GM18907 (cell line): ENCODE results near the gene MRPL16.

Experiments
- ATAC-seq: cut with Tn5 transposase; IDR thresholded peaks from one replicate; pipeline ENCODE4 v1.9.1; 2021; ENCODE audit warnings: mild to moderate bottlenecking, moderate library complexity; ENCODE audit not compliant: unreplicated experiment

MRPL16 gene

GRCh38 chr11:59776210-59777066 is 34.1 kb downstream of the MRPL16 start:
- no peak for ATAC-seq

GRCh38 chr11:59773083-59773440 is 37.5 kb downstream of the MRPL16 start:
- no peak for ATAC-seq

- ATAC-seq, result no peak
These were observed 39.0 kb downstream of the MRPL16 start for GRCh38 chr11:59771605-59772004.

GRCh38 chr11:59770869-59771268 is 39.7 kb downstream of the MRPL16 start:
- no peak for ATAC-seq

- ATAC-seq, result no peak
These were observed 40.3 kb downstream of the MRPL16 start for GRCh38 chr11:59770319-59770718.

- no peak for ATAC-seq
These were observed 40.8 kb downstream of the MRPL16 start for GRCh38 chr11:59769828-59770227.

GRCh38 chr11:59769111-59769510 is 41.5 kb downstream of the MRPL16 start:
- no peak for ATAC-seq

GRCh38 chr11:59767225-59767611 is 43.4 kb downstream of the MRPL16 start:
- no peak for ATAC-seq

GRCh38 chr11:59766542-59767224 is 43.9 kb downstream of the MRPL16 start:
- no peak for ATAC-seq

GRCh38 chr11:59765068-59765735 is 45.4 kb downstream of the MRPL16 start:
- ATAC-seq, result no peak

GRCh38 chr11:59761993-59762392 is 48.6 kb downstream of the MRPL16 start:
- ATAC-seq, result no peak

- ATAC-seq, result no peak
These were observed 49.8 kb downstream of the MRPL16 start for GRCh38 chr11:59760771-59761170.

- ATAC-seq, result no peak
These were observed 50.7 kb downstream of the MRPL16 start for GRCh38 chr11:59759900-59760299.

GRCh38 chr11:59758401-59759037 is 52.1 kb downstream of the MRPL16 start:
- ATAC-seq, result no peak

GRCh38 chr11:59756845-59757244 is 53.7 kb downstream of the MRPL16 start:
- no peak for ATAC-seq

GRCh38 chr11:59756558-59756840 is 54.1 kb downstream of the MRPL16 start:
- no peak for ATAC-seq
